ENCODE data around the gene ARF3.

ARF3 gene

GRCh38 chr12:48998497-48999353 is 41.4 kb upstream of the ARF3 start:
- H3K14ac ChIP-seq (ENCODE audit: low read length in 2 of 2): no peak overlapping the region
- no peak overlapping the region for H3K23ac ChIP-seq (ENCODE audit: low read length in 2 of 2)
- H2BK5ac ChIP-seq (ENCODE audit: low read depth, low read length, poor library complexity, severe bottlenecking): no peak overlapping the region
- H4K91ac ChIP-seq (ENCODE audit: low read length): no peak overlapping the region
- peak overlapping the region in 1 of 2 experiments; percentile 54 for H3K18ac ChIP-seq (ENCODE audit: low read depth in 1 of 2, low read length in 2 of 2)
- no peak overlapping the region for H4K8ac ChIP-seq (ENCODE audit: low read length)
- no peak overlapping the region for H2BK120ac ChIP-seq (ENCODE audit: low read depth, low read length)
- peak; percentile 61 for DNase-seq
- H3K27ac ChIP-seq (ENCODE audit: low read length, poor library complexity, severe bottlenecking): no peak overlapping the region
- no peak overlapping the region for H3K9ac ChIP-seq (ENCODE audit: low read length)
- peak overlapping the region; percentile 61 for H3K4me2 ChIP-seq (ENCODE audit: low read length, poor library complexity, severe bottlenecking)
- H3K9me3 ChIP-seq (ENCODE audit: control insufficient read depth, low read length): no peaks in the 10 kb centered on the region
- H3K27me3 ChIP-seq (ENCODE audit: control insufficient read depth in 1 of 2, insufficient read depth in 1 of 2, low read length in 2 of 2): peaks cover 32 to 44% of the 10 kb centered on the region in 2 experiments
- H3K4me1 ChIP-seq (ENCODE audit: control insufficient read depth, insufficient read depth, low read depth, low read length): peaks cover 32% of the 10 kb centered on the region
- no peak overlapping the region for H2AFZ ChIP-seq (ENCODE audit: low read depth, low read length)
- no peak overlapping the region for H3K4ac ChIP-seq (ENCODE audit: low read depth in 1 of 2, low read length in 2 of 2)
- H3K79me1 ChIP-seq (replicated peaks; ENCODE audit: low read length, poor library complexity, severe bottlenecking): no peaks in the 10 kb centered on the region
- H2AK5ac ChIP-seq (ENCODE audit: low read length, severe bottlenecking): no peak overlapping the region
- WGBS: 3% methylated on average over 24 of the region's 48 CpGs
- peak overlapping the region; percentile 30 to 62 for H3K4me3 ChIP-seq (ENCODE audit: insufficient read depth in 1 of 2, low read depth in 1 of 2, low read length in 2 of 2)
- no peak overlapping the region for H2BK12ac ChIP-seq (ENCODE audit: low read length in 2 of 2)
- H2BK15ac ChIP-seq (ENCODE audit: low read depth, poor library complexity, severe bottlenecking): no peak overlapping the region
- peaks cover 28 to 35% of the 10 kb centered on the region in 2 experiments for H3K36me3 ChIP-seq (ENCODE audit: control insufficient read depth in 1 of 2, insufficient read depth in 2 of 2, low read depth in 1 of 2, low read length in 2 of 2)

- no peak overlapping the region for H3K27ac ChIP-seq (ENCODE audit: low read length, poor library complexity, severe bottlenecking)
These were observed 40.6 kb upstream of the ARF3 start for GRCh38 chr12:48997719-48998496.

GRCh38 chr12:48996794-48997718 is 39.8 kb upstream of the ARF3 start:
- 7% methylated on average over 56 of the region's 71 CpGs for WGBS
- Histone ChIP-seq H2BK5ac (ENCODE audit: low read depth, low read length, poor library complexity, severe bottlenecking) (no peak overlapping the region), H2BK15ac (ENCODE audit: low read depth, poor library complexity, severe bottlenecking) (peak overlapping the region; percentile 68), H3K9me3 (ENCODE audit: control insufficient read depth, low read length) (no peaks in the 10 kb centered on the region), H3K27ac (ENCODE audit: low read length, poor library complexity, severe bottlenecking) (no peak overlapping the region), H3K23ac (ENCODE audit: low read length in 2 of 2) (no peak overlapping the region), H3K4me2 (ENCODE audit: low read length, poor library complexity, severe bottlenecking) (peak overlapping the region; percentile 82), H3K36me3 (ENCODE audit: control insufficient read depth in 1 of 2, insufficient read depth in 2 of 2, low read depth in 1 of 2, low read length in 2 of 2) (peaks cover 15 to 18% of the 10 kb centered on the region in 2 experiments), H3K4me3 (ENCODE audit: insufficient read depth in 1 of 2, low read depth in 1 of 2, low read length in 2 of 2) (peak overlapping the region; percentile 45 to 60), H2AFZ (ENCODE audit: low read depth, low read length) (no peak overlapping the region), H2BK12ac (ENCODE audit: low read length in 2 of 2) (no peak overlapping the region), H2BK120ac (ENCODE audit: low read depth, low read length) (no peak overlapping the region), H2AK5ac (ENCODE audit: low read length, severe bottlenecking) (no peak overlapping the region), H3K14ac (ENCODE audit: low read length in 2 of 2) (no peak overlapping the region), H4K8ac (ENCODE audit: low read length) (no peak overlapping the region), H3K18ac (ENCODE audit: low read depth in 1 of 2, low read length in 2 of 2) (no peak overlapping the region), H3K4me1 (ENCODE audit: control insufficient read depth, insufficient read depth, low read depth, low read length) (peaks cover 32% of the 10 kb centered on the region), H3K4ac (ENCODE audit: low read depth in 1 of 2, low read length in 2 of 2) (no peak overlapping the region), H3K9ac (ENCODE audit: low read length) (peak overlapping the region; percentile 29), H4K91ac (ENCODE audit: low read length) (no peak overlapping the region), H3K79me1 (replicated peaks; ENCODE audit: low read length, poor library complexity, severe bottlenecking) (no peaks in the 10 kb centered on the region), H3K27me3 (ENCODE audit: control insufficient read depth in 1 of 2, insufficient read depth in 1 of 2, low read length in 2 of 2) (peaks cover 43 to 54% of the 10 kb centered on the region in 2 experiments)
- DNase-seq: peak; percentile 83

More at GRCh38 chr12:48997719-48998496, 40.6 kb upstream of the ARF3 start:
- Histone ChIP-seq H2BK120ac (ENCODE audit: low read depth, low read length) (no peak overlapping the region), H3K4me2 (ENCODE audit: low read length, poor library complexity, severe bottlenecking) (peak overlapping the region; percentile 61), H2BK5ac (ENCODE audit: low read depth, low read length, poor library complexity, severe bottlenecking) (no peak overlapping the region), H2AFZ (ENCODE audit: low read depth, low read length) (no peak overlapping the region), H3K79me1 (replicated peaks; ENCODE audit: low read length, poor library complexity, severe bottlenecking) (no peaks in the 10 kb centered on the region), H4K8ac (ENCODE audit: low read length) (no peak overlapping the region), H3K18ac (ENCODE audit: low read depth in 1 of 2, low read length in 2 of 2) (no peak overlapping the region), H3K36me3 (ENCODE audit: control insufficient read depth in 1 of 2, insufficient read depth in 2 of 2, low read depth in 1 of 2, low read length in 2 of 2) (peaks cover 20 to 27% of the 10 kb centered on the region in 2 experiments), H3K9ac (ENCODE audit: low read length) (no peak overlapping the region), H3K23ac (ENCODE audit: low read length in 2 of 2) (no peak overlapping the region), H3K14ac (ENCODE audit: low read length in 2 of 2) (no peak overlapping the region), H2BK12ac (ENCODE audit: low read length in 2 of 2) (no peak overlapping the region), H3K4me3 (ENCODE audit: insufficient read depth in 1 of 2, low read depth in 1 of 2, low read length in 2 of 2) (peak overlapping the region; percentile 30 to 62), H3K9me3 (ENCODE audit: control insufficient read depth, low read length) (no peaks in the 10 kb centered on the region), H2AK5ac (ENCODE audit: low read length, severe bottlenecking) (no peak overlapping the region), H3K4me1 (ENCODE audit: control insufficient read depth, insufficient read depth, low read depth, low read length) (peaks cover 32% of the 10 kb centered on the region), H4K91ac (ENCODE audit: low read length) (no peak overlapping the region), H3K4ac (ENCODE audit: low read depth in 1 of 2, low read length in 2 of 2) (no peak overlapping the region), H3K27me3 (ENCODE audit: control insufficient read depth in 1 of 2, insufficient read depth in 1 of 2, low read length in 2 of 2) (peaks cover 40 to 51% of the 10 kb centered on the region in 2 experiments), H2BK15ac (ENCODE audit: low read depth, poor library complexity, severe bottlenecking) (peak overlapping the region; percentile 77)
- WGBS: 4% methylated on average over 50 of the region's 57 CpGs
- DNase-seq: peak; percentile 29
